Daoy (cell line): ENCODE data around the gene TBC1D5. TPM values are rescaled to one million over a fixed set of nuclear protein-coding genes. Genes with fewer than 3 reads are reported as not detected.
"Not testable (repeated sequence)": the region's sequence is repeated elsewhere in the genome, so short reads cannot be mapped to it uniquely, and the experiment has no call there.

Experiments used
- DNase-seq: peaks from one replicate; pipeline ENCODE4 v3.0.0-alpha.2; 2015; ENCODE audit warnings: low read depth
- total RNA-seq: library from RNA; depleted of rRNA; stranded (reverse); fragments of >200 nt; shearing (Covaris generic); gene quantifications from 2 replicates; pipeline ENCODE4 v1.2.3, GENCODE V29; 2014

The TBC1D5 gene
- total RNA-seq, 1 experiment from 2014 or later: 26.8 TPM

DNA sequence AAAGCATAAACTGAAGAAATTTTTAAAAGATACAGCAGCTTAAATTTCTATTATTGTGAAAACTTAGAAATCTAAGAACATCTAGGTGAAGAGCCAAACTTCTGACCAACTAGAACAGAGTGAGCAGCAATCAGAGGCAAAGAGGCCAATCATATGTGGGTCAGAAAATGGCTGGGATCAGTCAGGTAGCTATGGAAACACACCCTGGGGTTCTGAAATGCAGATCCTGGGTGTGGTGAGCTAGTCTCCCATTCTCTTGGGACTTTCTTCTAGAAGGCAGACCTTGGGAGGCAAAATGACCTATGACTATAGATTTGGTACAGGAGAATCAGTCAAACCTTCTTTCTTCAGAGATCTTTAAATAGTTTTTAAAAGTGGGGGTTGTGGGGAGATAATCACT, 385.8 kb downstream of the TBC1D5 start:
- no peak for DNase-seq

DNA sequence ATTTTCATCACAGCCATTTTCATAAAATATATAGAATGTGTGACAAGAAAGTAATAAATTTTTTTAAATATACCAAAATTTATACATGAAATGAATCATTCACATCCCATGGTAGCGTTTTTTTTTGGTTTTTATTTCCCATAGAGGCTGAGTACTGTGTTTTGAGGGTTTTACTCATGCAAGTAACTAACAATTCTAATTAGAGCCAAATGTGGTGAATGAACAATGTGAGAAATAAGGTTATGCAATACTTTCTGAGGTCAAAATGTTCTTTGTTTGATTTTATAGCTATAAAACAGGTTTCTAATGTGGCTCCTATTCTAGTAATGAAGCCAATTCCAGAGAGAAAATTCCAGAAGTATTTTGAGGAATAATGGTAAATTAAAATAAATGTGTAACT, 386.8 kb downstream of the TBC1D5 start:
- DNase-seq: no peak

DNA sequence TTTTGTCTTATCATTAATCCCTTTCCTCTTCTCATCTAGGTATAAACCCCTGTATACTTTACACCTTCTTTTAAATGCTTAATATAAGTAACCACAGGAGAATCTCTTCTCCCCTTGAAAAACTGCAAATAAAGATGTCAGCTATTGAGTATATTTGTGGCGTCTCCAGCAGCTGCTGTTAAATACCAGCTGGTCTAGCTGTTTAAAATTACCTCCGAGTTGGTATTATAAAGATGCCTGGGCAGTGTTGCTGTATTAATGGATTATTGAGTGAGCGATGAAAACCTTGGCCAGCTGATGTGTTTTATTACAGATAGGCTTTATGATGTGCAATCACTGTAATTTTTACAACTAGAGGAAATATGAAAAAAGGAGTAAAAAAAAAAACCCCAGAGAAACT, 388.1 kb downstream of the TBC1D5 start:
- DNase-seq: no peak

DNA sequence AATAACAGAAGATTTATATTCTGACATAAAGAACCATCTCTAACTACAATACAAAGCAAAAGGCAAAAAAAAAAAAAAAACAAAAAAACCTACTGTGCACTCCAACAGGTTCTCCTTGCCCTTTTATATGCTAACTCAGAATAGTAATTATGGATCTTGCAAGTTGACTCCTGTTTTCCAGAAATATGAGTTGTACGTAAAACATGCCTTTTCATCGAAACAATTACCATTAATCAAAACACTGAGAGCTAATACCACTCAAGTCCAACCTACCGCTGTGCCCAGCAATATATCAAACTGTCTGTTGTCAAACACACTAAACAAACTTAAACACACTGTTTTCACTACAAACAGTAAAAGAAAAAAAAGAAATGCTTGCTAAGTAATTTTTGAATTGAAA, 389.8 kb downstream of the TBC1D5 start:
- no peak for DNase-seq

DNA sequence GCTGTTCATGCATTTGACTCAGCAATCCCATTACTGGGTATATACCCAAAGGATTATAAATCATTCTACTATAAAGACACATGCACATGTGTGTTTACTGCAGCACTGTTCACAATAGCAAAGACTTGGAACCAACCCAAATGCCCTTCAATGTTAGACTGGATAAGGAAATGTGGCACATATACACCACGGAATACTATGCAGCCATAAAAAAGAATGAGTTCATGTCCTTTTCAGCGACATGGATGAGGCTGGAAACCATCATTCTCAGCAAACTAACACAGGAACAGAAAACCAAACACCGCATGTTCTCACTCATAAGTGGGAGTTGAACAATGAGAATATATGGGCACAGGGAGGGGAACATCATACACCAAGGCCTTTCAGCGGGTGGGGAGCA, 391.2 kb downstream of the TBC1D5 start:
- not testable (repeated sequence) for DNase-seq

DNA sequence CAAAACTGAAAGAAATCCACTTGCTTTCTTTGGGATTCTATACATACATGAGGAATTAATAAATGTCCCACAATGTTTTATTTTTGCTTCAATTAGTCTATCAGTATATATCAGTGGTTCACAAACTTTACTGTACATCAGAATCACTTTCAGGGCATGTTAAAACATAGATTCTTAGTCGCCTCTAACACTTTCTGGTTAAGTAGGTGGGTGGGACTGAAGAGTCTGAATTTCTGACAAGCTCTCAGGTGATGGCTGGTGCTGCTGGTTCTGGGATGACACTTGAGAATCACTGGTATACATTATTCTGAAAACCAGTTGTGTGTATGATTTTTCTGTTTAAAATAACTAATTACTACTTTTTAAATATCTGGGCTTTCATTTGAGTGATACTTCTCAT, 393.3 kb downstream of the TBC1D5 start:
- no peak for DNase-seq

DNA sequence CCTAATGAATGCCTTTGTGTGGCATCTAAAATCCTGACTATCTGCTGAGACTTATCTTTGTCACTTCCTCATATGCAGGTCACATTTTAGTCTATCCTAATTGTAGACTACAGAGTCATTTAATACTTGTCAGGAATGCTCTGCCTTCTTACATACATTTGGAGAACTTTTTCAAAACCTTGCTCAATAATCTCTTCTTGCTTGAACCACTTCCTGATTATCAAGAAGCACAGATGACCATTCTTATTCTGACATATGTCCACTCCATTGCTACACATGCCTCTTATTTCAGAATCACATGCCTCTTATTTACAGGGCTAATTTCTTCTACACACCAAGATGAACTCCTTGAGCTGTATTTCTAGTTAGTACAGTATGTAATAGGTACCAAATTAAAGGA, 400.3 kb downstream of the TBC1D5 start:
- no peak for DNase-seq

DNA sequence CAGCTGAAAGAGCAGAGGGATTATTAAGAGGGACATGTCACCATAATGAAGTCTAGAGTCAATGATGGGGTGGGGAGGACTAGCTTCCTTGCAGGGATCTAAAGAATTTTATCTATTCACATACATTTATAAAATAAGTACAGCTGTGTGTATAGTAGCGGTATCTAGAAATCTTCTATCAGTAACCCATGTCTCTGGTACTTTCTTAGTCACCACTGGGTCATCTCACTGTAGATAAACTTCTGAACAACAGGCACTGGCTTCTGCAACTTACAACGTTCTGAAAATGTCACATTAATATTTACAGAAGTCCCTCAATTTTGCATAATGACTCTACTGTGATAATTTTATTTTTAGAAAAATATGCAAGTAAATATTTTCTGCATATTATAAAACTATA, 401.7 kb downstream of the TBC1D5 start:
- DNase-seq: no peak

DNA sequence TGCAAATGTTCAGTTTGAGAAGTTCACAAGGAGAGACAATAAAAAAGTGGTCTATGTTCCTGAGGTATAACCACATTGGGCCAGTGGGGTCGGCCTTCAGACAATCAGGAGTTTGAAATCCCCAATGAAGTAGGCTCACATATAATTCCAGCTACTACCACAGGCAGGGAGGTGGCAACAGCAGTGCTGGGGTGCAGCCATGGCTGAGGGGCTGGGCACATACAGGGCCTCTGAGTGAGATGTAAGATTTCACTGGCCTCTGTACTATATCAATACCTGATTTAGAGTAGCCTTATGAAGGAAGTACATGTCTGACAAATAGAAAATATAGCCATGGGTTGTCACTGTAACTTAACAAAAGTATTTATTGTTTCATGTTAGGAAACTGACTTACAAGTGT, 402.2 kb downstream of the TBC1D5 start:
- DNase-seq: no peak

DNA sequence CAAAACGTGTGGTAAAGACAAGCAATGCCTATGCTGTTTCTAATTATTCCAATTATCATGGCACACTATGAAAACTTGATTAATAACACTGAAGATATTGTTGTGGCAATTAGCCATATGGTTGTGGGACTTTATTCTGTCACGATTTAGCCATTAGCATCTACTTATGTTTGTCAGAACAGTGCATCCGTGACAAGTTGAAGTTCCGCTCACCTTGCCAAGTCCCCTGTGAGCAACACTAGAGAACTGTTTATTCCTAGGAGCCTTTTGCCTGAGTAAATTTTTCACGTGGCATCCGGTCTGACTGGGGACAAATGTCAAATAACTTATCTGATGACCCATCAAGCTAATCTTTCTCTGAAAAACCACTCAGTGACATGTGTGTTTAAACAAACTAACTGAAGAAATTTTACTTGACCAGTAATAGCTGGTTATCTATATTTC, 403.3 kb downstream of the TBC1D5 start:
- DNase-seq: no peak

DNA sequence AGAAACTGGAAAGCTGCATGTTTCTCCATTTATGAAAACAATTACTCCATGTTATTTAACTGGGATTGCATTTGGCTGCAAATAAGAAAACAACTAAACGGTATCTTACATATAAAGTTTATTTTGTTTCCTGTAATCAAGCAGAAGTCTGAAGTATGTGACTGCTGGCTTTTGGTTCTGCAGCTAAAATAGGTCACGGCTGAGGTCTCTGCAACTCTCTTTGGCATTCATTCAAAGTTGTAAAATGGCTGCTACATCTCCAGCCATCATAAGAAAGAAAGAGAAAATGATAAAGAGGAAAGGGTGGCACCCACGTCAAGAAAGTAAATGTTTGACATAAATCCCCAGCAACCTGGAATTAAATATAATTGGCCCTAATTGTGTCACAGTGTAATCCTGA, 406.1 kb downstream of the TBC1D5 start:
- no peak for DNase-seq

DNA sequence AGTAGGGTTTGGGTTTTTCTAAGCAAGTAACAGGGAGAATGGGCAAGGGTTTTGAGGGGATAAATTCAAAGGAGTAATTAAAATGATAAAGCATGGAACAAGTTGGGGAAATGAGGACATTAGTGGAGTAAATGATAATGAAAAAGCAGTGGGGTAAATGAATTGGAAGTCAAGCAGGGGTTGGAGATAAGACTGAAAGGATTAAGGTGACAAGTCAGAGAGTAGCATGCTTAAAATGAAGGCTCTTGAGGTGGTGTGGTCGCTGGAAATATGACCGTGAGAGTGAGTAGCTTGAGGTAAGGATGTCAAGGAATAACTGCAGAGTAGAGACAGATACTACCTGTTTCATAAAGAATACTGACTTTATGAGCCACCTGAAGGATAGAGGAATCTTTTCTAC, 408.5 kb downstream of the TBC1D5 start:
- no peak for DNase-seq

DNA sequence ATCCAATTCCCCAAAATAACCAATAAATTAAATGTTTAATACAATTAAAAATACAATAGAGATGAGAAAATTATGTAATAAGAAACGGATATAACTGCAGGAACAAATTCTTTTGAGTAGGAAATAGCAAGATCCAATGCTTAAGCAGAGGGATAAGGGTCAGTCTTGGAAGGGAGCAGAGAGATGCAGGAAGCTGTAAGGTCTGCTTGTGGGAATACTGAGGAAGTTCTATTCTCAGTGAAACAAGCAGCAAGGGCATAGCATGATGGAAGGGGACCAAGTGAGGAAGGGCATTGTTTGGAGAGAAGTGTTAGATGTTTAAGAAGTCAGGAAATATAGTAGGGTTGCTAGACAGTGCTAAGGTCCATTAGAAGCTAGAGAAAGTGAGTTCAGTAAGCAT, 409.0 kb downstream of the TBC1D5 start:
- no peak for DNase-seq

DNA sequence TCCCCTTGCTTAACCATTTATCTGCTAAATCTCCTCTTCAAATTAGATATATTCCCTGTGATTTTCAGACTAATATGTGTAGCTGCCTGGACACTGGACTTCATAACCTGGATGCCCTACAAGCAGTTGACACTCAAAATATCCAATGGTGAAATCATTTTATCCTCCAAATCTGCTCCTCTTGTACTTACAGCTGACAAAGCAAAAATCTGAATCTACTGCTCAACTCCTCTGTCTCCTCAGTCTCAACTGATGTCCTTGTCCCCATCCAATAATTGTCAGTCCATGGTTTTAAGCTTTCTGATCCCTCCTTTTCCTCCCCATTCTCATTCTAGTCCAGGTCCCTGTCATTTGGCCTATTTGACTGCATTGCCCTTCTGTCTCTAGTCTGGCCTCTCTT, 411.8 kb downstream of the TBC1D5 start:
- DNase-seq: no peak

DNA sequence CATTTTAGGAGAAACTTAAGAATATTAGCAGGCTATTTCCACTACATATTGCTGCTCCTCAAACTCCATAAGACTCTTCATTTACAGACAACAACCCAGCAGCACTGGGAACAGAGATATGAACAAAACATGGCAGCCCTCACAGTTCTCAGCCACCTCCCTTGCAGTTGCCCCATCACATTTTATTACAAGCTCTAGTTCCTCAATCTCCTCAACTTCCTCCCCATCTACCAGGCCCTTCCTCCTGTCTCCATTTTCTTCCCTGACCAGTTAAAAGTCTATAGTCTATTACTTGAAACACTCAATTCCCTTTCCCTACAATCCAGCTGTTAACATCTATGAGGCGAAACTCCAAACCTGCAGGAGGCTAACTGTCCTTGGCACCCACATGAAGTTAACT, 412.5 kb downstream of the TBC1D5 start:
- DNase-seq: no peak

DNA sequence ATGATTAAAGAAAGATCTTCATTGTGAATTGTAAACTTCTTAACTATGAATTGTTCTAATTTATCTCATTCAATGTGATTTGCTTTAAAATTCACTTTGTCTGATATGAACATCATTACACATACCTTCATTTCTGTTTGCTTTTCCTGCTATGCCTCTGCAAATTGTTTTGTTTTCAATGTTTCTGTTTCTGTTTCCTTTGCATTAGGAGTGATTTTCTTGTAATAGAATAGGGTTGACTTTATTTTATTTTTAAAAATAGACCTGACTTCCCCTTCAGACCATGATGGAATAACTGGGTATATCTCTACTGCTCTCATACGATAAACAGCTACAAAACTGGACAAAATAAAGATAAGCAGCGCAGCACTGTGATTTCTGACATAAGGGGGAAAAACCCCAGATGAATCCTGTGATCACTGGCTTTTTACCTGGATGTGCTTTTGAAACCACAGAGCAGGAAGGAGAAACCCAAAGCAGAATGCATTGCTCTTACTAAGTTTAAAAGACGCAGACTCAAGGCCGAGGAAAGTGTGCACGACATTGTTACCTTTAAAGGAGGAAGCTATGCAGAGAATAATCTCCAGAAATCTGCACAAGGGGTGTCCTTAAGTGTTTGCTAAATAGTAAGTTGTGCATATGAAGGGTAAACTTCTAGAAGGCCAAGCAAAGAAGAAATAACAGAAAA, 420.2 kb downstream of the TBC1D5 start:
- DNase-seq: no peak

DNA sequence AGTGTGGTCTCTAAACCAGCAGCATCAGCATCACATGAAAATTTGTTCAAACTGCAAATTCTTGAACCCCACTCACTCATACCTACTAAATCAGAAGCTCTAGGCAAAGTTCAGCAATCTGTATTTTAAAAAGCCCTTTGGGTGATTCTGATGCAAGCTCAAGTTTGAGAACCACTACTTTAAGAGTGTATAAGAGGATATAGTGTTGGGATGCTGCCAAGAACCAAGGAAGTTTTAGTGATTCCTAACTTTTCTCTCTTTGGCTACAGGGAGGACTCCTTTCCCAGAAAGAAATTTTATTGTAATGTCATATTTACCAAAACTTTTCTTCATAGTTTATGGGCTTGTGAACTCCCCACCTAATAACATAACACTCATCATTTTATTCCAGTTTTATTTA, 422.2 kb downstream of the TBC1D5 start:
- DNase-seq: no peak

DNA sequence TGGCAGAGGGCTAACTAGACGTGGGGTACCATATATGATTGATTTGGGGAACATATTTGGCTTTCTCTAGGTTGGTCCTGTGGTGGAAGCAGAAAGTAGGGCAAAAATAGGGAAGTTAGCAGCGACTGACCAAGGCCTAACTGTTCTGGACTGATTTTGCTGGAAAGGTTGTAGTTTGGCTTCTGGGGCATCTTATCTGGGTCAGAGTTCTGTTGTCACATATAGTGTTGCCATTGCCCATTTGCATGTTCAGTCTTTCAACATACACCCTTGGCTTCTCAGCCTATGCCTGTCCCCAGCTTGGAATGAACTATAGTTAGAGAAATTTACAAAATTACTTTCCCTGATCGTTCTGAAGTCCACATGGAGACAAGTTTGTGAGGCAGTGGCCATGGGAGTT, 426.5 kb downstream of the TBC1D5 start:
- DNase-seq: no peak

DNA sequence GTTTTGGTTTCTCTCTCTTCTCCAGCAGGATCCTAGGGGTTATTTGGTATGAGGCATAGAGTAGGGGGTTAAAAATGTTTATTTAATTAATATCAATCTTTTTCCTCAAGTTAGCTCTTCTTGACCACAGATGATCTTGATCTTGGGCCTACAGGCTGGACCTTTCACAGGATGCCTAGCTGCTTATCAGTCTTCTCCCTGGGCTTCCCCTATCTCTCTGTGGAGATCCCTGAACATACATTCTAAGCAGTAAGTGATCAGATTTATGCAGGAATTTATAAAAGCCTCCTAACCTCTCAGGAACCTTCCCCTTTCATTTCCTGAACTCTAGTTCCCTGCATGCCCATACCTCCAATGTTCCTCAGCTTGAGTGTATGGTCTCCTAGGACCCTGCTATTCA, 428.3 kb downstream of the TBC1D5 start:
- DNase-seq: no peak

DNA sequence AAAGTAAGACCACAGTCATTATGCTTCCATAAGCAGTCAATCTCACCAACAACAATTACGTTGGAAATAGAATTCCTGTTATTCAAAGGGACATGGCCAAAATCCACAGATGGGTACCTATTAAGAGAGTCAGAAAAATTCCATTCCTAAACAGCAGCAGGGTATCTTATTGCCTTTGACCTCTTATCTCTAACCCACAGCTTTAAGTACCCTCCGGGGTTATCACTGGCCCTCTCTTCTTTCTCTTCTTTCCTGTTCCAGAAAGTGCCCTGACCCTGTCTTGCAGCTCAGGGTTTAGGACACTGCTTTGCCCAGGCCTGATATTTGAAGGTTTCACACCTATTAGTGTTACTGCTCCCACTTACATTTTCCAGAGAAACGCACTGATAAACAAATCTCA, 428.7 kb downstream of the TBC1D5 start:
- no peak for DNase-seq

DNA sequence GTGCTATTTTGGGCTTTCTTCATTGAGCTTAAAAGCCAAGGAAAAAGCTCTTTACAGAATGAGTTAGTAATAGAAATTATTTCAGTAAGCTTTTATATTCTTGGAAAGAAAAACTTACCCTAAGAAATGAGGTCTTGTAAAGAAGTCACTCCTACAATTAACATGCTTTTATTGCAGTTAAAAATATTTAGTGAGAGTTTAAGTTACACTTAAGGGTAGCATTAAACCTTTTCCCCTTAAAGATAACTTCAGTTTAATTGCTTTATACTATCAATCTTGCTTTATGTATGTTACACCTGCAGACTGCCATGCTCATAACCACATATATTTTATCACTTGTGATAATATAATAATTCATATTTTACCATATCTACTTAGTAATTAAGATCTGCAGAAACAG, 431.4 kb downstream of the TBC1D5 start:
- no peak for DNase-seq

DNA sequence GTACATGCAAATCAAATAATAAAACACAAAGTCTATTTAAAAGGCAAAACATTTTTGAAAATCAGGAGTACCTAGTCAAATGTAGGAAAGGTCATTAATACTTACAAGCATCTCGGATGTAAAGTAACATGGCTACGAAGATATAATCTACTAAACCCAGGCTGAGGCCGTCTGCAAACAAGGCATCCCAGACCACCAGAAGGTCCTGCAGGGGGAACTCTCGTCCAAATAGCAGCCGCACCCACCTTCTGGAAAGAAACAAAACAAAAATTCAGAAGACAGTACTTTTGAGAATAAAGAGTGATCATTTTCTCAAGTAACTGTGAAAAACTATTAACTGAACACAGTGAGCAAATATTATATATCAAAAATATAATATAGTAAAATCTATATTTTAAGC, 434.5 kb downstream of the TBC1D5 start:
- DNase-seq: no peak

DNA sequence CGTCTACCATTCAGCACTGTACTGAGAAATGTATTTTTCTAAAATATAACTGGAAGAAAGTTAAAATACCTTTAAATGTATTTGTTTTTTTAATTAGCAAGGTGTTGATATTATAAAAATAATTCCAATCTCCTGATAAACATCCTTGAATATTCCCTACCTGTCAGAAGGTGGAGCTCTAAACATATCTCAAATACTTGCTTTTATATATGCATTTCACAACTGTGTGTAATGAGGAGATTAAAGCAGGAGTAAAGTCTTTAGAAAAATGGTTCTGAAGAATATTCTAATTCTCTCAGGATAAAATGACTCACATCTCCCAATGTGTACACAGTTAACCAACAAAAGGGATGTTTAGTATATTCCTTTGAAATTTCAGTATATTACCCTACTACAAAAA, 434.9 kb downstream of the TBC1D5 start:
- DNase-seq: no peak

DNA sequence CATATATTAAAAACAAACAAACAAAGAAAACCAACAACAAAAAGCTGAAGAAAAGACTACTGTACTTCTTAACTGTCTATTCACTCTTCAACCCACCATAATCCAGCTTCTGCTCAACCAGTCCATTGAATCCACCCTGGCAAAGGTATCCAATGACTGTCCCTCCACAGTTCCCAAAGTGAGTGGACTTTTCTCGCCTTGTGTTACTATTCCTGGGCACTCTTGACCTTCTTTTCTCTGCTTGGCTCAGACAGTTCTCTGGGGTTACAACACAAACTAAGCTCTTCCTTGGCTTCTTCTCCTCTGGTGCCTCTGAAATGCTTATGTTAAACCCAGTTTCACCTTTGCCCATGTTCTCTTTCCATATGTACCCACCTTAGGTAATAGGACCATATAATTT, 437.5 kb downstream of the TBC1D5 start:
- no peak for DNase-seq
